Pons (tissue), 1 donor: ENCODE data around the gene THOP1.
A peak's percentile ranks its signal among the peaks of the same experiment; 100 is the strongest.
"Not testable (repeated sequence)": the region's sequence is repeated elsewhere in the genome, so short reads cannot be mapped to it uniquely, and the experiment has no call there.

ENCODE experiments used
- DNase-seq: peaks from one replicate; pipeline ENCODE4 v3.0.0-alpha.2; 2016; ENCODE audit warnings: low spot score

The THOP1 gene

GRCh38 chr19:2817237-2817829 lies 32.0 kb downstream of the THOP1 start:
- not testable (repeated sequence) for DNase-seq

- peak; percentile 92 for DNase-seq
These were observed 34.3 kb downstream of the THOP1 start, which contains the start of gene ZNF554 for GRCh38 chr19:2819540-2820111. ZNF554 (plus strand) TSS chr19:2819868; CDS start chr19:2820072, 204 bp downstream.

GRCh38 chr19:2820112-2820702 lies 34.9 kb downstream of the THOP1 start:
- no peak for DNase-seq

GRCh38 chr19:2822846-2823245 lies 37.5 kb downstream of the THOP1 start:
- no peak for DNase-seq

- DNase-seq, result no peak
These were observed 38.3 kb downstream of the THOP1 start for GRCh38 chr19:2823646-2824045.

GRCh38 chr19:2824129-2824528 lies 38.8 kb downstream of the THOP1 start:
- no peak for DNase-seq

- no peak for DNase-seq
These were observed 41.7 kb downstream of the THOP1 start for GRCh38 chr19:2827022-2827421.

- no peak for DNase-seq
These were observed 42.7 kb downstream of the THOP1 start for GRCh38 chr19:2827840-2828489.

- DNase-seq, result no peak
These were observed 49.1 kb downstream of the THOP1 start for GRCh38 chr19:2834294-2834871.

GRCh38 chr19:2837430-2837829 lies 52.1 kb downstream of the THOP1 start:
- no peak for DNase-seq

GRCh38 chr19:2840794-2841791 lies 55.8 kb downstream of the THOP1 start, which contains the start of gene ZNF555:
ZNF555 (plus strand) TSS chr19:2841475; CDS start chr19:2841573, 98 bp downstream.
- DNase-seq, result peak; percentile 99

- DNase-seq, result no peak
These were observed 56.7 kb downstream of the THOP1 start for GRCh38 chr19:2841855-2842574.

- DNase-seq, result no peak
These were observed 59.8 kb downstream of the THOP1 start for GRCh38 chr19:2845107-2845506.

- DNase-seq, result no peak
These were observed 61.0 kb downstream of the THOP1 start for GRCh38 chr19:2846180-2846894.

- no peak for DNase-seq
These were observed 62.2 kb downstream of the THOP1 start for GRCh38 chr19:2847507-2847906.

- DNase-seq, result no peak
These were observed 63.3 kb downstream of the THOP1 start for GRCh38 chr19:2848616-2849015.

GRCh38 chr19:2850256-2850925 lies 65.1 kb downstream of the THOP1 start:
- no peak for DNase-seq

- no peak for DNase-seq
These were observed 67.3 kb downstream of the THOP1 start for GRCh38 chr19:2852598-2852997.

GRCh38 chr19:2853015-2853606 lies 67.8 kb downstream of the THOP1 start:
- no peak for DNase-seq
